LNCaP clone FGC (cell line): ENCODE measurements around the gene THBD.

Source experiments
- DNase-seq: peaks from one replicate; pipeline ENCODE4 v3.0.0-alpha.2; 2011; ENCODE audit warnings: low read depth
- H3K4me3 ChIP-seq: 2 replicates; pipeline ENCODE4 v1.5.1; 2011; ENCODE audit warnings: mild to moderate bottlenecking, low read depth, low read length, control low read depth
- CTCF ChIP-seq: IDR thresholded peaks from 2 replicates; pipeline ENCODE4 v1.5.1; 2012; ENCODE audit warnings: mild to moderate bottlenecking; ENCODE audit not compliant: control insufficient read depth, insufficient read depth; ENCODE audit errors: extremely low read depth

The THBD gene

DNA sequence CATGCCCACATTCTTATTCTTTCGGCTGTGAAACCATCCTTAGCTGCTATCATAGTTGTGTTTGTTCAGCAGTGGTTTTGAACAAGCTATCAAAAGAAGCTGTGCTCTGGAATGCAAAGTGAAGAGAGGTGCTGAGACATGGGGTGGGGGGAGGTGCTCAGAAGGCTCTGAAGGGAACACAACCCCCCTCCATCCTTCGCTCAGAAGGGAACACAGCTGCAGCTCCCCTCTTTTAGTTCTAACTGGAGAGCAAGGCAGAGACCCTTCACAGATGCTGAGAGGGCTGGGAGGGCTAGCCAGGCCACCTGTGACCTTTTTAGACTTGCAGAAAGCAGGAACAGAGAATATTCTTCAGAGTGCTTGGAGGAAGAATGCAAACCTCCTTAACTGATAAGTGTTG, 32.0 kb downstream of the THBD start:
- no peak overlapping the region for H3K4me3 ChIP-seq
- no peak for DNase-seq
- no peak for TF ChIP-seq CTCF

GRCh38 chr20:23013429-23013828, 36.0 kb downstream of the THBD start:
- peak; percentile 58 for DNase-seq
- TF ChIP-seq CTCF, result no peak
- no peak overlapping the region for H3K4me3 ChIP-seq

DNA sequence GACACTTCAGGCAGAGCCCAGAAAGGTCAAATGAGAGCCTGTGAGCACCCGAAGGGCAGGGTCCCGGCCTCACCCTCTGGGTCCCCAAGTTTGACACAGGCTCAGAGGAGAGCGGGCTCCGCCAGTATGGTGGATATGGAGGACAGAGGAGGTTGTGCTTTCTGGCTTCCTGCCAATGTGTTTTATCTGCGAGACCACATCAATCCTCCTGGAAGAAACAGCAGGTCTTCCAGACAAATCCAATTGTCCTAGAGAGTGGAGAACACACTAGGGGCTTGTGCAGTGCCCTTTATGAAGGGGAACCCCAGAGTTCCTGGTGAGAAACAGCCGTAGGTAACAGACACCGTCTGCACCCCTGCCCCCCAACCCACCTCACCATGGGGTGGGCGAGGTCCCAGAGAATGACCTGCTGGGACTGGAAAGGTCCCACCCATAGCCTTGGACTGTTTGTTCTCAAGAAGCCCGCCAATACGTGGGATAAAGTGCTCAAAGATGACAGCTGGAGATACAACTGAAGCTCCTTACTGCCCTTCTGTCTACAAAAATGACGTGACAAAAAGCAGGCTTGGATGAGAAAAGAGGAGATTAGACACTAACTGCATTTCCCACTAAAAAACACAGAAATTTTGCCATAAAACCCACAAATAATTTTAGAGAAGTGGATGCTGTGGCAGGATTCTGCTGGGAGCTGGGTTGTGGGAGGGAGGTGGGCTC, 38.3 kb downstream of the THBD start:
- no peak for DNase-seq
- H3K4me3 ChIP-seq, result no peak overlapping the region
- TF ChIP-seq CTCF, result no peak

DNA sequence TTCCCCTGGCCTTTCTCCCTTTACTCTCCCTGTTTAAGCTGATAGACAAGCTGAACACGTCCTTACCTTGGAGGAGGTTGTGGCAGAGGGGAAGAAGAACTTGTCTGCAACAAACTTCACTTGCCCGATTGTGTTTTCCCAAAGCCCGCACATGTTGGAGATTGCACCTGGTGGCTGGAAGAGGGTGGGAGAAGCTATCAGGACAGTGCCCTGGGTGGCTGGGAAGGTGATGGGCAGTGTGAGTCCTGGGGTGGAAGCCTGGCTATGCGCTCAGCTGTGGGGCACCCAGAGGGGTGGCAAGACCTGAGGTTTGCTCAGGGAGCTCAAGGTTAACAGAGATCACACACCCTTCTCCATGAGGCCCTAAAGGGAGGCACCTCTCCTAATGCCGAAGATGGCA, 39.4 kb downstream of the THBD start:
- no peak for DNase-seq
- no peak overlapping the region for H3K4me3 ChIP-seq
- no peak for TF ChIP-seq CTCF

GRCh38 chr20:23009636-23010035, 39.8 kb downstream of the THBD start:
- no peak overlapping the region for H3K4me3 ChIP-seq
- peak; percentile 18 for DNase-seq
- TF ChIP-seq CTCF, result no peak

GRCh38 chr20:23008667-23009066, 40.8 kb downstream of the THBD start:
- TF ChIP-seq CTCF, result no peak
- no peak overlapping the region for H3K4me3 ChIP-seq
- no peak for DNase-seq
